Smooth muscle cell (in vitro differentiated cells): ENCODE results near the gene DENND1A. TPM values are rescaled to one million over a fixed set of nuclear protein-coding genes. Genes with fewer than 3 reads are reported as not detected.

ENCODE experiments used
- DNase-seq: peaks from one replicate; lab custom pipeline; 2025; ENCODE audit not compliant: unreplicated experiment; lab: John Stamatoyannopoulos, UW
- H2AFZ ChIP-seq: fragments of 200-600 bp; sonication (generic); 2 replicates; pipeline ENCODE4 v1.6.0; 2016; ENCODE audit warnings: antibody characterized with exemption, low read depth, mild to moderate bottlenecking
- H3F3A ChIP-seq: fragments of 200-600 bp; sonication (generic); 2 replicates; pipeline ENCODE4 v1.6.0; 2017; ENCODE audit warnings: antibody characterized with exemption, low read depth
- H3K27ac ChIP-seq: fragments of 200-600 bp; sonication (generic); 2 replicates; pipeline ENCODE4 v1.5.1; 2016; ENCODE audit warnings: low read depth, mild to moderate bottlenecking
- H3K27me3 ChIP-seq: fragments of 200-600 bp; sonication (generic); 2 replicates; pipeline ENCODE4 v1.6.1; 2016; ENCODE audit warnings: low read depth, mild to moderate bottlenecking
- H3K36me3 ChIP-seq: fragments of 200-600 bp; sonication (generic); 2 replicates; pipeline ENCODE4 v1.5.1; 2016; ENCODE audit warnings: low read depth
- H3K4me1 ChIP-seq: fragments of 200-600 bp; sonication (generic); 2 replicates; pipeline ENCODE4 v1.5.1; 2016; ENCODE audit warnings: low read depth
- H3K4me2 ChIP-seq: fragments of 200-600 bp; sonication (generic); 2 replicates; pipeline ENCODE4 v1.6.0; 2016; ENCODE audit warnings: mild to moderate bottlenecking
- H3K4me3 ChIP-seq: fragments of 200-600 bp; sonication (generic); 2 replicates; pipeline ENCODE4 v1.5.1; 2016; ENCODE audit warnings: mild to moderate bottlenecking
- H3K79me2 ChIP-seq: fragments of 200-600 bp; sonication (generic); 2 replicates; pipeline ENCODE4 v1.6.0; 2016; ENCODE audit warnings: low read depth, mild to moderate bottlenecking
- H3K9ac ChIP-seq: fragments of 200-600 bp; sonication (generic); 2 replicates; pipeline ENCODE4 v1.6.0; 2016; ENCODE audit warnings: low read depth
- H3K9me3 ChIP-seq: fragments of 200-600 bp; sonication (generic); replicated peaks from 2 replicates; pipeline ENCODE4 v1.5.1; 2016; ENCODE audit warnings: low read depth
- H4K20me1 ChIP-seq: fragments of 200-600 bp; sonication (generic); 2 replicates; pipeline ENCODE4 v1.6.0; 2016; ENCODE audit warnings: low read depth
- CTCF ChIP-seq: fragments of 200-600 bp; sonication (generic); IDR thresholded peaks from 2 replicates; pipeline ENCODE4 v1.5.1; 2017; ENCODE audit warnings: borderline replicate concordance, mild to moderate bottlenecking, antibody characterized with exemption; ENCODE audit not compliant: insufficient read depth, poor library complexity, severe bottlenecking
- WGBS: methylation state at CpG from one replicate; pipeline ENCODE4 v1.1.7; 2016; ENCODE audit warnings: low lambda C conversion rate; 5-methylcytosine and 5-hydroxymethylcytosine counted together
- polyA plus RNA-seq: library from polyadenylated mRNA; unstranded; fragments of >200 nt; fragmentation: Nextera tagmentation; extraction: Ambion mirVana; gene quantifications from 2 replicates; pipeline ENCODE4 v1.2.1, GENCODE V29; 2016
- total RNA-seq: library from RNA; depleted of rRNA; stranded (reverse); fragments of >200 nt; gene quantifications from 2 replicates; pipeline ENCODE4 v1.2.3, GENCODE V29; 2014

The DENND1A gene
- total and polyA plus RNA-seq, 2 experiments from 2014 or later = 8.1 to 20.2 TPM

GRCh38 chr9:123923884-123924283, 6.0 kb downstream of the DENND1A start:
- no peaks in the 10 kb centered on the region for H3K9me3 ChIP-seq
- peaks cover 6% of the 10 kb centered on the region for H3K4me1 ChIP-seq
- H4K20me1 ChIP-seq = peaks cover 68% of the 10 kb centered on the region
- H3K27ac ChIP-seq = no peak overlapping the region
- 97% methylated on average over 3 of the region's 3 CpGs for WGBS
- peaks cover 13% of the 10 kb centered on the region for H3K79me2 ChIP-seq
- no peaks in the 10 kb centered on the region for H3K27me3 ChIP-seq
- TF ChIP-seq CTCF = no peak
- no peak overlapping the region for H2AFZ ChIP-seq
- DNase-seq = no peak
- H3F3A ChIP-seq = peaks cover 5% of the 10 kb centered on the region
- no peak overlapping the region for H3K4me3 ChIP-seq
- H3K36me3 ChIP-seq = no peaks in the 10 kb centered on the region
- H3K4me2 ChIP-seq = no peak overlapping the region
- no peak overlapping the region for H3K9ac ChIP-seq

- H3K4me2 ChIP-seq = no peak overlapping the region
These were observed 6.5 kb downstream of the DENND1A start for GRCh38 chr9:123923377-123923776.

GRCh38 chr9:123922911-123923310, 7.0 kb downstream of the DENND1A start:
- Histone ChIP-seq H3K4me3 (no peak overlapping the region), H3K4me1 (no peaks in the 10 kb centered on the region), H3K9me3 (no peaks in the 10 kb centered on the region), H4K20me1 (peaks cover 61% of the 10 kb centered on the region), H3K9ac (no peak overlapping the region), H3K4me2 (no peak overlapping the region), H3F3A (peaks cover 4% of the 10 kb centered on the region), H3K27ac (no peak overlapping the region), H3K27me3 (no peaks in the 10 kb centered on the region), H3K79me2 (peaks cover 13% of the 10 kb centered on the region), H3K36me3 (no peaks in the 10 kb centered on the region), H2AFZ (no peak overlapping the region)
- WGBS = 76% methylated on average over 4 of the region's 4 CpGs
- DNase-seq = no peak
- TF ChIP-seq CTCF = no peak

More at GRCh38 chr9:123923377-123923776, 6.5 kb downstream of the DENND1A start:
- Histone ChIP-seq H3K36me3 (no peaks in the 10 kb centered on the region), H3K4me1 (peaks cover 1% of the 10 kb centered on the region), H3K4me3 (no peak overlapping the region), H3K27me3 (no peaks in the 10 kb centered on the region), H3K9ac (no peak overlapping the region), H3K79me2 (peaks cover 13% of the 10 kb centered on the region), H3K9me3 (no peaks in the 10 kb centered on the region), H4K20me1 (peaks cover 66% of the 10 kb centered on the region), H3F3A (peaks cover 4% of the 10 kb centered on the region), H2AFZ (no peak overlapping the region), H3K27ac (no peak overlapping the region)
- 94% methylated on average over 4 of the region's 4 CpGs for WGBS
- DNase-seq = no peak
- no peak for TF ChIP-seq CTCF

- Histone ChIP-seq H3K9ac (no peak overlapping the region), H3K79me2 (peaks cover 13% of the 10 kb centered on the region), H3K4me2 (no peak overlapping the region), H3K4me3 (no peak overlapping the region), H3K27me3 (no peaks in the 10 kb centered on the region), H3K9me3 (no peaks in the 10 kb centered on the region), H4K20me1 (peaks cover 59% of the 10 kb centered on the region), H3K27ac (no peak overlapping the region), H2AFZ (no peak overlapping the region), H3F3A (peaks cover 4% of the 10 kb centered on the region), H3K36me3 (no peaks in the 10 kb centered on the region), H3K4me1 (no peaks in the 10 kb centered on the region)
- WGBS = 98% methylated on average over 3 of the region's 3 CpGs
- TF ChIP-seq CTCF = no peak
- DNase-seq = no peak
These were observed 7.5 kb downstream of the DENND1A start for GRCh38 chr9:123922431-123922830.
